Ovary (tissue), 9 donors: ENCODE measurements around the gene SLC41A3. TPM values are rescaled to one million over a fixed set of nuclear protein-coding genes. Genes with fewer than 3 reads are reported as not detected.

Experiments
- DNase-seq, 5 donors: peaks; one replicate each; pipeline ENCODE4 v3.0.0-alpha.2; 2019 to 2020
- H3K27ac ChIP-seq, 2 donors: fragments of 200-600 bp; one replicate each; pipeline versions ENCODE4 v1.5.1 to v1.8.0; 2019 to 2022
- H3K27me3 ChIP-seq: fragments of 200-600 bp; one replicate; pipeline ENCODE4 v1.8.0; 2022
- H3K36me3 ChIP-seq: fragments of 200-600 bp; sonication (generic); one replicate; pipeline ENCODE4 v1.5.1; 2019
- H3K4me1 ChIP-seq: one replicate; pipeline ENCODE4 v1.8.1; 2013; ENCODE audit warnings: mild to moderate bottlenecking, moderate library complexity; ENCODE audit not compliant: insufficient read depth
- H3K4me3 ChIP-seq: fragments of 200-600 bp; sonication (generic); one replicate; pipeline ENCODE4 v1.5.1; 2017
- H3K9me3 ChIP-seq, 2 donors: fragments of 200-600 bp in 1 of 2; sonication (generic) in 1 of 2; one replicate each; pipeline versions ENCODE4 v1.5.1 to v1.8.1; 2013 to 2019; ENCODE audit warnings: mild to moderate bottlenecking in 1 of 2, moderate library complexity in 1 of 2
- EP300 ChIP-seq: sonication (generic); formaldehyde crosslinking; IDR thresholded peaks from one replicate; pipeline ENCODE4 v1.6.1; 2017; ENCODE audit warnings: antibody characterized with exemption
- POLR2A ChIP-seq: fragments of 450-650 bp; IDR thresholded peaks from one replicate; pipeline ENCODE4 v1.6.1; 2017; ENCODE audit warnings: antibody characterized with exemption, mild to moderate bottlenecking, moderate library complexity
- WGBS, 3 donors: extraction: QIAGEN DNeasy Blood & Tissue Kit in 1 of 3; methylation state at CpG; one replicate each; pipeline versions ENCODE4 v1.1.5 to v1.1.7; 2013 to 2017; 5-methylcytosine and 5-hydroxymethylcytosine counted together
- intact Hi-C, 4 donors: fragments of 100-400 bp; cut with DNase I; formaldehyde crosslinking; loops; one replicate each; pipeline versions ENCODE4 v1.11.0 to v1.15.1; 2022 to 2023
- polyA plus RNA-seq, 2 donors: library from polyadenylated mRNA; stranded (reverse); fragments of 200-250 nt in 1 of 2; fragments of 350-450 nt in 1 of 2; fragmentation: Illumina TruSeq in 1 of 2; extraction: RNeasy Lipid Tissue Mini Kit (QIAGEN cat#74804) in 1 of 2; gene quantifications; one replicate each; pipeline ENCODE4 v1.2.3, GENCODE V29; 2013 to 2014
- total RNA-seq, 7 donors: library from RNA; depleted of rRNA in 2 of 7; stranded (reverse); fragments of >200 nt in 2 of 7; fragmentation: NEBNext Ultra II Directional in 3 of 7; extraction: Animal tissue kit (Norgen Biotek cat#: 25700) in 3 of 7; gene quantifications; one replicate each; pipeline versions ENCODE4 v1.1.0 to v1.2.4, GENCODE V29; 2016 to 2023
- TF ChIP-seq, protein P1 (sequence below), 3 donors: fragments of 450-650 bp in 2 of 3; fragments of 200-600 bp in 1 of 3; IDR thresholded peaks; one replicate each; pipeline versions ENCODE4 v1.5.1 to v1.8.0; 2016 to 2022; ENCODE audit warnings: antibody characterized with exemption in 3 of 3, mild to moderate bottlenecking in 1 of 3
- donor health status: DM: no; HTN: no; CAD: no; lungs with moderate emphysema.
- donor health status: DM: no; HTN: no; CAD: no.
- donor health status: Bipolar disorder and iron deficiency.
- donor health status: DM: yes; HTN: yes; CAD: no.
- donor health status: DM: no; HTN: no; CAD: no.
- donor health status: DM: yes; HTN: yes; CAD: no.

Gene SLC41A3
- total and polyA plus RNA-seq, 9 donors = 58.1 to 107 (median 77.7) TPM

DNA sequence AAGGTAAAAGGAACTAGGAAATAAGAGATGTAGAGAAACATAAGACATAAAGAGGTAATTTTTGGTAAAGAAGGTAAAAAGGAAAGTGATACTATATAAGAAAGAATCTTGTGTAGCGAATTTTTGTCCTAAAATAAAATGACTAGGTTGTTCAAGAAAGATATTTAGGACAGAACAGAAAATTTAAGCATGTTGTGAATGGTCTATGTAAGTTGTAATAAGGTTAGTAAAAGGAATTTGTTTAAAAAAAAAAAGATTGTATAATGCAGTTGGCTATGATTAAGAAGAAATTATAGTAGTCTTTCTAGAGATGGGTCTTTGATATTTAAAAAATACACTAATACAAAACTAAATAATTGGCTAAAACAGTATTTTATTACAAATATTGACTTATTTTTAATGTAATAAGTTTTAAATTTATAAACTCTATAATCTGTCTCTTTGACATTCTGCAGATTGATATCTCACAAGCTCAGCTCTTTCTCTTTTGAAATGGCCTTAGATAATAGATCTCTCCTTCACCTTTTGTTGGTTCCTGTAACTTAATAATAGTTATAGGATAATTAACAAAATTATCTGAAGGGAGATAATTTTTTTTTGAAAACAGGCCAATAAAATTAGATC, 3.7 kb upstream of the SLC41A3 start:
- TF ChIP-seq, protein P1, sequence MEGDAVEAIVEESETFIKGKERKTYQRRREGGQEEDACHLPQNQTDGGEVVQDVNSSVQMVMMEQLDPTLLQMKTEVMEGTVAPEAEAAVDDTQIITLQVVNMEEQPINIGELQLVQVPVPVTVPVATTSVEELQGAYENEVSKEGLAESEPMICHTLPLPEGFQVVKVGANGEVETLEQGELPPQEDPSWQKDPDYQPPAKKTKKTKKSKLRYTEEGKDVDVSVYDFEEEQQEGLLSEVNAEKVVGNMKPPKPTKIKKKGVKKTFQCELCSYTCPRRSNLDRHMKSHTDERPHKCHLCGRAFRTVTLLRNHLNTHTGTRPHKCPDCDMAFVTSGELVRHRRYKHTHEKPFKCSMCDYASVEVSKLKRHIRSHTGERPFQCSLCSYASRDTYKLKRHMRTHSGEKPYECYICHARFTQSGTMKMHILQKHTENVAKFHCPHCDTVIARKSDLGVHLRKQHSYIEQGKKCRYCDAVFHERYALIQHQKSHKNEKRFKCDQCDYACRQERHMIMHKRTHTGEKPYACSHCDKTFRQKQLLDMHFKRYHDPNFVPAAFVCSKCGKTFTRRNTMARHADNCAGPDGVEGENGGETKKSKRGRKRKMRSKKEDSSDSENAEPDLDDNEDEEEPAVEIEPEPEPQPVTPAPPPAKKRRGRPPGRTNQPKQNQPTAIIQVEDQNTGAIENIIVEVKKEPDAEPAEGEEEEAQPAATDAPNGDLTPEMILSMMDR (IDR thresholded peaks at IDR 0.05) = no peak
- TF ChIP-seq EP300 (no peak), POLR2A (no peak)
- Histone ChIP-seq H3K27ac (no peak overlapping the region), H3K4me1 (peaks cover 4% of the 10 kb centered on the region), H3K27me3 (no peaks in the 10 kb centered on the region), H3K9me3 (no peaks in the 10 kb centered on the region), H3K36me3 (no peaks in the 10 kb centered on the region), H3K4me3 (no peak overlapping the region)
- WGBS, 3 donors = 88 to 96% (median 93%) methylated on average over 1 of the region's 1 CpG
- intact Hi-C loops = no loop called here
- no peak for DNase-seq

DNA sequence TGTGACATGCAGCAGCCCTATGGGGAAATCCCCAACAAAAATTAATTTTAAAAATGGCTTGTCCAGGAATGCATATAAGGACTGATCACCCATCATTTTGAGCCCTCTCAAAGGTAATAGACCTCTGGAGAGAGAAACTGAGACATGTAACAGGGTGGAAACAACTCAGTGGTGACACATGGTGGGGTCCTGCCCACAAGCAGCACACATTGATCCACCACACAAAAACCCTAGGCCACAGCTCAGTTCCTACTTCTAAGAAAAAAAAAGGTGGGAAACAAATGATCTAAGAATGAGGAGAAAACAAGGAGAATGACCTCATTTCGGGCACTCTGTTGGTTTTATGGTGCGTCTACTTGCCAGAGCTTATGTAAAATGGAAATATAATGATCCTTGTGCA, 1.9 kb upstream of the SLC41A3 start:
- TF ChIP-seq, protein P1 (IDR thresholded peaks at IDR 0.05) = no peak
- no peak for TF ChIP-seq EP300
- TF ChIP-seq POLR2A = no peak
- no peaks in the 10 kb centered on the region for H3K9me3 ChIP-seq
- no peaks in the 10 kb centered on the region for H3K36me3 ChIP-seq
- no peak overlapping the region for H3K4me3 ChIP-seq
- 43 to 93% (median 72%) methylated on average over 2 of the region's 2 CpGs for WGBS, 3 donors
- peaks cover 8% of the 10 kb centered on the region for H3K4me1 ChIP-seq
- intact Hi-C loops = no loop called here
- no peak for DNase-seq
- H3K27ac ChIP-seq = no peak overlapping the region
- H3K27me3 ChIP-seq = no peaks in the 10 kb centered on the region

DNA sequence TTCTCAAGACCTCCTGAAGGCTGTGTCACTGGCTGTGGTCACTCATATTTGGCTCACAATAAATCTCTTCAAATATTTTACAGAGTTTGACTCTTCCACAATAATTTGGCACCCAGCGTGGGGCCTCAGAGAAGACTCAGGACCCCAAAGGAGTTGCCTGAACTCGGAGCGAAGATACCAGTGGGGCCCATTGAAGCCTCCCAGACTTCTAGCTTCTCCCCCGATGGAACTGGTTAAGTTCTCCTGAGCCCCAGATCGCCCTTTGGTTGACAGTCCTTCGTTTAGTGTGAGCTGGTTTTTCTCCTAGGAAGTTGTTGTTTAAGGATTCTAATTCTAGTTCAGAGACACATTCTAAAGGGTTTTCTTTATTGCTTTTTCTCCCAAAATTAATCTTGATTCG, 1.4 kb upstream of the SLC41A3 start:
- intact Hi-C loops = no loop called here
- WGBS, 3 donors = 96 to 98% (median 97%) methylated on average over 7 of the region's 7 CpGs
- no peak overlapping the region for H3K27ac ChIP-seq

DNA sequence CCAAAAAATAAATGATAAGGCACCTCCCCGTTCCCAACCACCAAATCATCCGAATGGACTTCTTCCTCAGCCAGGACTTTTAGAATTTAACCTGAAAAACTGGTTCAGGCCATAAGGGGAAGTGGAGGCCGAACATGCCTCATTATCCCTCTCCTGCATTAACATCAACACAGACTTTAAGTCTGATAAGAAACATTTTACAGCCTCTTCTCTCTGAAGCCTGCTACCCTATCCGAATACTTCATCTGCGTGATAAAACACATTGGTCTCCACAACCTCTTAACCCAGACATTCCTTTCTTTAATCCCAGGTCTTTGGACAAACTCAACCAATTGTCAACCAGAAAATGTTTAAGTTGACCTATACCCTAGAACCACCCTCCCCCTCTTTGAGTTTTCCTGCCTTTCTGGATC, 850 bp upstream of the SLC41A3 start:
- DNase-seq = no peak
- H3K27me3 ChIP-seq = no peaks in the 10 kb centered on the region
- H3K9me3 ChIP-seq = no peaks in the 10 kb centered on the region
- TF ChIP-seq POLR2A (no peak), EP300 (no peak)
- TF ChIP-seq, protein P1 (IDR thresholded peaks at IDR 0.05) = no peak
- peak overlapping the region; percentile 88 for H3K4me3 ChIP-seq
- intact Hi-C loops = no loop called here
- H3K27ac ChIP-seq = peak overlapping the region in 1 of 2 donors; percentile 89
- peaks cover 8% of the 10 kb centered on the region for H3K4me1 ChIP-seq
- H3K36me3 ChIP-seq = no peaks in the 10 kb centered on the region
- 55 to 58% (median 58%) methylated on average over 5 of the region's 5 CpGs for WGBS, 3 donors

More for the DNA sequence above, 1.4 kb upstream of the SLC41A3 start:
- H3K9me3 ChIP-seq = no peaks in the 10 kb centered on the region
- H3K4me3 ChIP-seq = no peak overlapping the region
- H3K36me3 ChIP-seq = no peaks in the 10 kb centered on the region
- peaks cover 8% of the 10 kb centered on the region for H3K4me1 ChIP-seq
- DNase-seq = no peak
- no peaks in the 10 kb centered on the region for H3K27me3 ChIP-seq
- TF ChIP-seq, protein P1 (IDR thresholded peaks at IDR 0.05) = no peak
- TF ChIP-seq POLR2A = no peak
- no peak for TF ChIP-seq EP300
